GM19324 (cell line): ENCODE data around the gene RNLS.
"Not testable (repeated sequence)": the region's sequence is repeated elsewhere in the genome, so short reads cannot be mapped to it uniquely, and the experiment has no call there.

Source experiments
- ATAC-seq: cut with Tn5 transposase; IDR thresholded peaks from one replicate; pipeline ENCODE4 v1.9.1; 2021; ENCODE audit warnings: mild to moderate bottlenecking, moderate library complexity; ENCODE audit not compliant: unreplicated experiment, low FRiP score

The RNLS gene

DNA sequence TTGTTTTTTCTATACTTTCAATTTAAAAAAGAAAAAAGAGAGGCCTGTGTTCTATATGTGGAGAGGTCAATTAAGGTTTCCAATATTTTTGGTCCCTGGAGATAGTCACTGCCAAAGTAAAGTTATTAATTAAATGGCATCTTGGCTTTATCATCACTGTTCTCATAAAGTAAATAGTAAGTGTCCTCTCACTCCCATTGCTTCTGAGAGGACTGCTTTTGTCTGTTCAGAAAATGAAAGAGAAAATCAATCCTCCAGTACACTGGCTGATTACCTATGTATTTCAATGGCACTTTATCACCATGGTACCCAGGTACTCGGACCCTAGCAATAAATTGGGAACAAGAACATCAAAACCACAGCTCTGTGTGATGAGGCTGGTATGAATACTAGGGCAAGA, 94.0 kb downstream of the RNLS start:
- ATAC-seq, result no peak

DNA sequence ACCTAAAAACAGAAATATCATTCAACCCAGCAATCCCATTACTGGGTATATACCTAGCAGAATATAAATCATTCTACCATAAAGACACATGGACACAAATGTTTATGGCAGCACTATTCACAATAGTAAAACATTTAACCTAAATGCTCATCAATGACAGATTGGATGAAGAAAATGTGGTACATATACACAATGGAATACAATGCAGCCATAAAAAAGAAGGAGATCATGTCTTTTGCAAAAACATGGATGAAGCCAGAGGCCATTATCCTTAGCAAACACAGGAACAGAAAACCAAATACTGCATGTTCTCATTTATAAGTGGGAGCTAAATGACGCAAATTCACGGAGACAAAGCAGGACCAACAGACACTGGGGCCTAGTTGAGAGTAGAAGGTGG, 96.3 kb downstream of the RNLS start:
- ATAC-seq, result not testable (repeated sequence)

DNA sequence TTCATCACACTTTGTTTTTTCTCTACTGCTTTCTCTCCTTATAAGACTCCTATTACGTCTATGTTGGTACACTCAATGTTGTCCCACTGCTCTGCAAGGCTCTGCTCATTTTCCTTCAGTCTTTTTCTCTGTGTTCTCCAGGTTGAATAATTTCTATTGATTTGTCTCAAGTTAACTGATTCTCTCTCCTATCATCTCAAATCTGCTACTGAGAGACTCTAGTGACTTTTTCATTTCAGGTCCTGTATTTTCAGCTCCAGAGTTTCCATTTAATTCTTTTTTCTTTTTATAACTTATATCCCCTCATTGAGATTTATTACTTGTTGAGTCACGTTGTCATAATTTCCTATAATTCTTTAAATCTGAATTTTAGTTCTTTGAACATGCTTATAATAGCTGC, 100.9 kb downstream of the RNLS start:
- ATAC-seq, result no peak

DNA sequence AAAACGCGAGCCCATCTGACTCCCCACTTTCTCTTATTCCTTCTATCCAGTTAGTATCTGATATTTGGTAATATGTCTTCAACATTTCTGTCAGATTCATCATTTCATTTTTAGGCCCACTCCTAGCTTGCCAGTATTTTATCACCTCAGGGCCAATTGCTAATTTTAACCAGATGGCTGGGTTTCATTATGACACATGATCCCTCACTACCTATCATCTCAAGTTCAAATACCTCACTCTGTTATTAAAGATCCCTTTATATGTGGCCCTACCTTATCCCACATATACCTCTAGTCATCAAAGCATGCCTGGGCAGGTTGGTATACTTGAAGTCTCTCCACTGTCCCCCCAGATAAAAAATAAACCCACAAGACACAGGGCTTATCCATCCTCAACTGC, 104.9 kb downstream of the RNLS start:
- no peak for ATAC-seq

- no peak for ATAC-seq
Observed at GRCh38 chr10:88477343-88478085, 105.6 kb downstream of the RNLS start.

DNA sequence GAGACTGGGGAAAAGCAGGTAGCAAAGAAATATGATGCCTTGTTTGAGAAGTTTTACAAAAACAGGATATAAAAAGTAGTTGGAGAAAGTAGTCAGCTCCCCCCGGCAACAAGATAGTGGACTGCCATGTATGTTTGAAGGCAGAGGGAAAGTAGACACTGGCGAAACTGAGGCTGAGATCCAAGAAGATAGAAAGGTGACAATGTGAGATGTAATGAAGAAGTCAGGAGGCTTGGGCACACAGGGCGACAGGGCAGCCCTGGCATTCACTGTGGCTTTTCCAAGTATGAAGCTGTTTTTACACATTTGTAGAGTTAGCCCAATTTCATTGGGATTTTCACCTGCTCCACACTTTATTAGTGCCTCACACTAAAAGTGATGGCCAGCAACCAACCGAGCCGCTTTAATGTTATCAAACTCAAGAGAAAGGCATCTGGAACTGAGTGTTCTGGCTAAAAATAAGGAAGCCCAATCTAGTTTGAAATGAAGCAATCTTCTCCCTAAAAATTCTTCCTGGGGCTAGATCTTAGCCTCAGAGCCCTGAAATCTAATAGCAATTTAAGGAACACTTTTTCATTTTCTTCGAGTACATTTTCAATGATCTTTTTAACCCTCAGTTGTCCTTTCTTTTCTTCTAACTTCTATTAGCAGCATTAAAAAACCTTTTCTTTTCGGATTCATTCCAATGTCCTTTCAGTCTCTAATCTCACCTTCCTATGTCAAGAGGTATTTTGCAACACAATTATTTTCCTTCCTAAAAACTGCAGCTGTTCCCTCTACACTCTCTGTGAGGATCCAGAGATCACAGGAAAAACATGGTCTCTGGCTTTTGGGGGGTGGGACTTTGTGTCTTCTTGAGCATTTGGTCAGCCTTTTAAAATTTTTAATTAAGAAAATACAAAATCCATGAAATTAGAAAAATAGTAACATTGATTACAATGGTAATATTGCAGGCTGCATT, 108.0 kb downstream of the RNLS start:
- no peak for ATAC-seq

- ATAC-seq, result no peak
Observed at GRCh38 chr10:88473989-88474883, 108.9 kb downstream of the RNLS start.

GRCh38 chr10:88472540-88472939, 110.6 kb downstream of the RNLS start:
- ATAC-seq, result no peak

DNA sequence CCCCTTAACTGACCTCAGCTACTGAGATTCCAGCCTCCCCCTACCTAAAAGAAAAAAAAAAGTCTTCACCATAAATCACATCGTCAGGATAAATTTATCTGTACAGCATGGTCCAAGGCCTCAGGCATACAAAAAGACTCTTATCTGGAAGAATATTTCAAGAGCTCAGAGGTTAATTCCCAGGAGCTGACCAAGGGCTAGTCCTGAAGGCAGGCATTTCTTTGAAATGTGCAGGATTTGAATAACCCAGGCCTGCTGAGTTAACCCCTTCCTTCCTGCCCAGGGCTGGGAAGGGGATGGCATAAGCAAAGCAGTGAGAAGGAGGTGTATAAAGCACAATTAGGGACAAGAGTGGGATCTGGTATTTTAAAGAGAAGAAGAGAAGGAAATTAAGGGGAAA, 111.2 kb downstream of the RNLS start:
- no peak for ATAC-seq

DNA sequence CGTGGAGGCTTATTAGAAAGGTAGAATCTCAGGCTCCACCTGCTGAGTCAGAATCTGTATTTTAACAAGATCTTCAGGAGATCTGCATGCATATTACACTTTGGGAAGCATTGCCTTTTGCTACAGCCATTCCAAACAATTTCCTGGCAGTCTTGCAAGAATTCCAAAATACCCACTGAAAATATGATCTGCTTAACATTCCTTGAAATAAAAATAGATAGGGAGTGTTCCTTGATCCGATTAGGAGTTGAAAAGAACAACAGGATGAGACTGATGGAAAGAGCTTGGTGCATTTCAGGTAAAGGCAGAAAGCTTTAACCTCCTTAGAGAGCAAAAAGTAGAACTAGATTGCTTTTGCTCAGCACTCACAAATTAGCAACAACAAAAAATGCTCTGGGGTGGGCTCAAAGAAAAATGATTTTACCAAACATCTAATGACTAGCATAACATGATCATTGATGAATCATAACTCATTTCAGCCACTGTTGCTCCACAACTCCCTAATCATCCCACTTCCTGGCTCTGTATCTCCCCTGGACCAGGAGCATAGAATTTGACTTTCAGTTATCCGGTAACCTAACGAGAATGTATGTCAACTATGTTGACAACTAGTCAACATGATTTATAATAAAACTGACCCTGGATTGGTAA, 115.2 kb downstream of the RNLS start:
- ATAC-seq, result no peak

- no peak for ATAC-seq
Observed at GRCh38 chr10:88466786-88467185, 116.3 kb downstream of the RNLS start.

GRCh38 chr10:88465765-88466164, 117.4 kb downstream of the RNLS start:
- ATAC-seq, result no peak

- ATAC-seq, result no peak
Observed at GRCh38 chr10:88463811-88464210, 119.3 kb downstream of the RNLS start.

DNA sequence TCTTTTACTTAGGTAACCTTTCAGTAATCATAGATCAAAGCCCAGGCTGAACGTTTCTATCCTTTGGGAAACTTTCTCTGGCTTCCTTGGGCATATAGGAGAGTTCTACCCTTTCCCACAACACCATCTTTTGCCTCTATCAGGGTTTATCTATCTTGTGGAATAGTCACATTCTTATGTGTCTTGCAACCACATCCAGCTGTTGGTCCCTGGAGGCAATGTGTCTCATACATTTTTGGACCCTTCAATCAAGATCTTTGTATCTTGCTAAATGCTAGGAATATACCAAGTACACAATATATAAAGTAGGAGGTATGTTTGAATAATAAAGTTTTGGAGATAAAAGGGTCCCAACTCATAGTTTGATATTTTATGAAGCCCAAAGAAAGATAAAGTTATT, 121.7 kb downstream of the RNLS start:
- ATAC-seq, result no peak

DNA sequence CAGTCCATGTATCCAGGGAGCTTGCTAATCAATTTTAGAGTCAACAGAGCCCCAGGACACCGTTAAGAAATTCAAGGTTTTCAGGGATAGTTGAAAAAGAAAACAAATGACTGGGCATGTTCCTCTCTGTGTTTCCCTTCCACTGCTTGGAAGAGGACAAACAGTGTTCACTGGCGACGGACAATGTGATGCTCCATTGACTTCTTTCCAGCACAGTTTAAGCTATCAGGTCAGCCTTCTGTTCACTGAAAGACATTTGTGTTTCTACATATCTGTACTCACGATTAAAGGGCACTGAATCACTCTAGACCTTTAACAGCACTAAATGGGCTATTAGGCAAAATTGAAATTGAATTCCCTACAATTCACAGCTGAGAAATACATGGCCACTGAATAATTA, 123.6 kb downstream of the RNLS start:
- ATAC-seq, result no peak

GRCh38 chr10:88458209-88458608, 124.9 kb downstream of the RNLS start:
- no peak for ATAC-seq

DNA sequence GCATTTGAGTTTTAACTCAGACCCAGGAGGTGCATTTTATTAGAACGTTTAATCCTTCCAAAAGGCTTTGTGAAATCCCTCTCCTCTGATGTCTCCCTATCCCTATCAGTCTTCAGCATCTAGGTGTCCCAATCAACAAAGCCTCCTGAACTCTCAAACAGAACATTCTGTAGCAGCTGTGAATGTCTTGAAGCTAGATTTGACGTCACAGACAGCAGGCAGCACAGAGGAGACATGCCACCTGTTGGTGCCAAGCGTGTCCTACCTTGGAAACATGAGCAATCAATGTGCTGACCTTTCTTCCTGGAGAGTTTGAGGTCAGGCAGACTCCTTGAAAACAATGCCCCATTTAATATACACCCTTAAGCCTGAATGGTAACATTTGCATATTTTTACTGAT, 125.5 kb downstream of the RNLS start:
- ATAC-seq, result no peak

GRCh38 chr10:88456730-88457129, 126.4 kb downstream of the RNLS start:
- ATAC-seq, result no peak

- no peak for ATAC-seq
Observed at GRCh38 chr10:88455831-88456230, 127.3 kb downstream of the RNLS start.

- no peak for ATAC-seq
Observed at GRCh38 chr10:88450201-88450600, 132.9 kb downstream of the RNLS start.
